IPS DF 4.7 (cell line): Measurements from ENCODE around the gene PPBP.
"Not testable (repeated sequence)": the region's sequence is repeated elsewhere in the genome, so short reads cannot be mapped to it uniquely, and the experiment has no call there.

Experiments used
- DNase-seq: peaks from one replicate; pipeline ENCODE4 v3.0.0-alpha.2; 2013; ENCODE audit warnings: low spot score; ENCODE audit errors: extremely low read depth

The PPBP gene

DNA sequence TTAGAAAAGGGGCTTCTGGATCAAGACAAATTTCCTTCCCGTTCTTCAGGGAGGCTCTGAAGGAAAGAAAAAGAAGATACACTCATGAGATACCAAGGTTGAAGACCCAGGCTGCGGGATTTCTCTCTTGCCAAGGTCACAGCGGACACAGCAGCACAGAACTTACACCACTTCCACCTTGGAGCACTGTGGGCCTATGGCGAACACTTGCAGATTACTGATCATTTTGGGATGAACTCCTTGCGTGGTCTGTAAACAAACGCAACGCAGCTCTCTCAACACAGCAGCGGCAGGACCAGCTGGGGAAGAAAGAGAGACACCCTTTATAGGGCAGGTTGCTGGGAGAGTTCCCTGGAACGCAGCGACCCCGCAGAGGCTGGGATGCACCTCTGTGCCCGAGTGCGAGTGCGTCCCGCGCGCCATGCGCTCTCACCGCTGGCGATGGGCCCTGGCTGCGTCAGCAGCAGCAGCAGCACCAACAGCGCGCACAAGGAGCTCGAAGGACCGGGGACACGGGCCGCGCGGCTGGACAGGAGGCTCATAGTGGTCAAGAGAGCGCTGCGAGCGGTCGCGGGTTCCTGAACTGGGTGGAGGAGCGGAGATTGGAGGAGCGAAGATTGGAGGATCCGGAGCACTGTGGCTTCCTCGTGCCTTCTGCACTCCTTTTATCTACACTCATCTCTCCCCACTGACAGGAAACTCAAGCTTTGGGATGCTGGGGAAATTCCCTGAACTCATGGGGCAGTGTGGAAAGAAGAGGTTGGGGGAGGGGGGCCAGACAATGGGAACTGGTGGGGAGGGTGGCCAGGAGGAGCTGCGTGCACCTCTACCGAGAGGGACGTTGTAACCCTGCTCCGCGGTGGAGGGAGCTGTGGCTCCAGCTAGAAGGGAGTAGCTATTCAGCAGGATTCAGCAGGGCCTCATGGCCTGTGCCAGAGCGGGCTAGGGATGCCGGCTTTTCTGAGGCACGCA, 10.3 kb upstream of the PPBP start, which contains the start of gene CXCL5:
CXCL5 (minus strand) TSS at position 638 of the 972 bp plus-strand sequence; CDS start at position 542, 96 bp downstream.
- no peak for DNase-seq

DNA sequence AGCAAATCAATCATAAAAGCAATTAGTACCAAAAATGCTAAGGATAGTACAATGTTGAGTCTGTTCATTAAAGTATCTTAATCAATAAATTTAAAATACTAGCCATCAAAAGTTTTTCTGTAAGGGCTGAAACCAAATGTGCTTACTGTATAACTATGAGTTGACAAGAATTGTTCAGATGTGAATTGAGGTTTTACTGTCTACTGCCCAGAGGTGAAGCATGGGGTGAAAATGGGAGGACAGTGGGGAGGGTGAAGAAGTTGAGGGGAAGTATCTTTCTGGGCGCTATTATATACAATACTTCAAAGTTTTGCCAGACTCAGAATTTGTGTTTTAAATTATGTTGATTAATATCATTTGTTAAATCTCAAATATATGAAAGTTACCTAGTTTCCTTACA, 4.1 kb upstream of the PPBP start:
- no peak for DNase-seq

DNA sequence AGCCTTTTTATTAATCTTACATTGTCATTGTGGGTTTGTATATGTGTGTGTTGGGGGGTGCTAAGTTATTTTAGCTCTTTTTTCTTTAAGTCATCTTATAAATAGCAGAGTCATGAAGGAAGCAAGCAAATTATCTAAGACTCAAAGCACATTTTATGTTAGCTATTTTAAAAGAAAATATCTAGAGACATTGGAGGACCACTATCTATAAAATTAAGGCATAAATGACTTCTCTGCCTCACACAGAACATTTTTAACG, 3.7 kb upstream of the PPBP start:
- DNase-seq = no peak

DNA sequence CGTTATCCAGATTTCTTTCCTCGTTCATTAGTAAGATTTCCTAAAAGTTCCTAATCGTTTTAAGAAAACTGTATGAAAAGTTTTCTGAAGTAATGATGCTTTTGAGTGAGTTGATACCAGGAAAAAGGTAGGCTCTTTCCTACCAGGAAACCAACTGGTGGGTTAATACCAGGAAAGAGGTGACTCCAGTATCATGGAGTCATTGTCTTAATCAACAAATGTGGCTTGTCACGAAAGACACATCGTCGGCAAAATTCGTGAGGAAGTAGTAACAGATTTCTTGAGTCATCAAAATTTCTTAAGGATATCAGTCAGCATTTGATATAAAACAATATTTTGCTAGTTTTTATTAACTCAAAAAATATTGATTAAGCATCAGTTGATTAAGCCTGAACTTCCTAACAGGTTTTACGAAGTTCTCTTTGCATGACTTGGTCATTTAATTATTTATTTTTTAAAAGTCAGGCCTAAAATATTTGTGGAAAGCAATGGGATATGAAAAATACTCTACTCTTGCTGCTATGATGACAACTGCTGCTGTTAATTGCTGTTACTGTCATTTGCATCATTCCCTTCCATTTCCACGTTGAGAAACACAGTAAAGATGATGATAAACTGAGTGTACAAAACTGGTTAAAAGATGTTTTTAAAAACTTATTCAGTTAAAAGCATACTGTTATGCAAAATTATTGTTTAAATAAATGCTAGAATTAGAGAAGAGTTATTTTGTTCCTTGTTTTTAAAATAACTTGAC, 3.2 kb upstream of the PPBP start:
- no peak for DNase-seq

DNA sequence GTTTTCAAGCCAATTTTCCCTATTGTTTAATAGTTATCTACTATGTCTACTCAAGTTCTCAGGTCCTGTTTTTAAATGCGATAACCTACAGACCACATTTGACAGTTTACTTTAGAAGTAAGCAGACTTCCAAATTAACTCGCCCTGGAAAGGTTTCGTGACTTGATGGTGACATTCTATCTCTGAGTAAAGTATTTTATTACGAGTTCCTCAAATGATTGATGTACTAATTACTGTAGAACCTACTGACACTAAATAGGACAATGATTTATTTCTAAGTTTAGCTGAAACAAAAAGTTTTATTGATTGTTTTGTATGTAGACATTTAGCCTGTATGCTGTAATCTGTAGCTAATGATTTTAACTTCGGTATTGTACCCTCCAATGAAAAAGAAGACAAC, 1.9 kb upstream of the PPBP start:
- no peak for DNase-seq

DNA sequence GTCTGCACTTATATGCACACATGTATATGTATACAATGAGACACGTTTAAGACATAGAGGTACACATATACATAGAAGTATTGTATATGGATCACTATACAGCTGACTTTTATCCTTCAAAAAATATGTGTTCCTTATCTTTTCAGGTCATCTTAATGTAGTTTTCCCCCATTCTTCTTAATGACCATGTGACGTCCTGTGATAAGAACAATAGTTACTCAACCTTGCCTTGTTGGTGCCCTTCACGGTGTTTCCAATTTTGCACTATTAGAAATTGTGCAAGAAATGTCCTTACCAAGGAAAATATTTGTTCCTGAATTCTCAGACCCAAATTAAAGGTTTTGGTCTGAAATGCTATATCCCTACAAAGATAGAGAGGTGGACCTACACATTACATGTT, 1.0 kb upstream of the PPBP start:
- no peak for DNase-seq

DNA sequence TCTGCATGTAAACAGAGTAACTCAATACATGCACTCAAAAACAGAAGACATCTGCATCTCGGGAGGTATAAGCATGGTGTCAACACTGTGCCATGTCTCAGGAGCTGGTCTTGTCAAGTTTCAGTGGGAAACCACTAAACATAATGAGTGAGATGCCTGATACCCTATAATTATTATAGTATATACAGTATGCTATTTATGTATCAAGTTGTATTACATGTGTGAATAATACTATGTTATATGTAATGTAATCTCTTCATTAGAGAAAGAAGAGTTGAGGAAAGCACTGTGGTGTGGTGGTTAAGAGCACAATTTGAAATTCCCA, 2.5 kb downstream of the PPBP start:
- DNase-seq = no peak

DNA sequence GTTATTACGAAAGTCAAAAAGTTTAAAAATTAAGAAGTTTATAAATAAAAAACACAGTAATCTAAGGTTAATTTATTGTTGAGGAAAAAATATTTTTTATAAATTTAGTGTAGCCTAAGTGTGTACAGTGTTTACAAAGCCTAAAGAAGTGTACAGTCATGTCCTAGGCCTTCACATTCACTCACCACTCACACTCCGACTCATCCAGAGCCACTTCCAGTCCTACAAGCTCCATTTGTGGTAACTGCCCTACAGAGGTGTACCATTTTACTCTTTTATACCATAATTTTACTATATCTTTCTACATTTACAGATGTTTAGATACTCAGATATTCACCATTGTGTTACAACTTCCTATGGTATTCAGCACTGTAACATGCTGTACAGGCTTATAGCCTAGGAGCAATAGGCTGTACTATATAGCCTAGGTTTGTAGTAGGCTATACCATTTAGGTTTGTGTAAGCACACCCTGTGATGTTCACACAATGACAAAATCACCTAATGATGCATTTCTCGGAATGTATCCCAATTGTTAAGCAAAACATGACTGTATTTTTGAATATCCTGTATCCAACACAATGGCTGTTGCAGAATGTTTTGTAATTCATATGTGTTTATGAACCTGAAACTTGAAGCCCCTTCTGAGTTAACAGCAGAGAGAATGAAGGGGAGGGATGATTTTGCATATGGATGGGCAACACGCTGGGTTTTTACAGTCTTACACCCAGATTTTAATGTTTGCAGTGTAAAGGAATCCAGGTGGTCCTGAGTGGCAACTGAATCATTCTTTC, 3.1 kb downstream of the PPBP start:
- DNase-seq = peak; percentile 96

DNA sequence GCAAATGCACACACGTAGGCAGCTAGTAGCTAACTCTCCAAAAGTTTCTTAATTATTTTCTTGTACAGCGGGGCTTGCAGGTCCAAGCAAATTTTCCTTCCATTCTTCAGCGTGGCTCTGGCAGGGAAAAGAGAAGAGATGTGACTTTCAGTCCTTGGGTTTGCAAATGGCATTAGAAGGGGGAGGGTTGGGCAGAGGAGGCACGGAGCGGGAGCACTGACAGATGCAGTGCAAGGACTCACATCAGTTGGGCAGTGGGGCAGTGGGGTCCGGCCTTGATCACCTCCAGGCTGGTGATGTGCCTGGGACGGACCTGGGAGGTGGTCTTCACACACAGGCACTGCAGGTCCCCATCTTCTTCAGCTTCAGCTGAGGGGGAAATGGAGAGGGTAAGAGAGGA, 6.8 kb downstream of the PPBP start:
- not testable (repeated sequence) for DNase-seq

DNA sequence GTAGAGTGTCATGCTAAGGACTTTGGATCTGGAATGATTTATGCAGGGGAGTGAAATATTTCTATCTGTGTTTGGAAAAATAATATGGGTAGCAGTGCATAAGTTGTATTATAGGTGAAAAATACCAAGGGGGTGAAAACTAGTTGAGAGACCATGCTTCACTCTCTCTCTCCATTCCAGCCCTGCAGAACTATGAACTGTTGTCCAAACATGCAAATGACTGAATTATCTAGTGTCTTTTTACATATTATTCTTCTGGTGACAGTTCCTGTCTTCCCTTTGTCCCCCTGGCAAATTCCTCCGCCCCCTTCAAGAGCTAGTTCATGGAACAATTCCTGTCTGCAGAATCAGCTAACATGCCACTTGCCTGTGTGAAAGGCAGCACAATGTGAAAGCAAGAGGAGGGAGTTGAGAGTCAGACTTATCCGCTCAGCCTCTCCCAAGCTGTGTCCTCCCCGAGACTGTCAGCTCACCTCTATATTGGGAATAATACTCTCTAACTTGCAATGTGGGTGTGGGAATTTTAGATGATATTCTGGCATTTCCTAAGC, 8.5 kb downstream of the PPBP start:
- no peak for DNase-seq

DNA sequence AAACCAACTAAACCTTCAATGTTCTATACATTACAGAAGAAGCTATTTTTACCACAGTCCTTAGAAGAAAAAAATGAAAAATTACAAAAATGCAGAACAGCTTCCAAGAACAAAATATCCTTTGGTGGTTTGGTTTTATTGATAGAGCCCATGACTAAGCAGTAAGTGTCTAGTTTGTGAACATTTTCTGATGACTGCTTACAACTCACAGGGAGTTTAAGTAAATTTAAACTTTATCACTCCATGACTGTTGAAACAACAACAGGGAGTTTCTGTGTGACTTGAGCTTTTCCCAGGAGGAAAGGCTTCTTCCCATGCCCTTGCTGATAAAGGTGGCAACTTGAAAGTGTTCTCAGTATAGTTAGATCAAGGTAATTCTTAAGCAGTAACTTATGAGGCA, 9.1 kb downstream of the PPBP start:
- no peak for DNase-seq

DNA sequence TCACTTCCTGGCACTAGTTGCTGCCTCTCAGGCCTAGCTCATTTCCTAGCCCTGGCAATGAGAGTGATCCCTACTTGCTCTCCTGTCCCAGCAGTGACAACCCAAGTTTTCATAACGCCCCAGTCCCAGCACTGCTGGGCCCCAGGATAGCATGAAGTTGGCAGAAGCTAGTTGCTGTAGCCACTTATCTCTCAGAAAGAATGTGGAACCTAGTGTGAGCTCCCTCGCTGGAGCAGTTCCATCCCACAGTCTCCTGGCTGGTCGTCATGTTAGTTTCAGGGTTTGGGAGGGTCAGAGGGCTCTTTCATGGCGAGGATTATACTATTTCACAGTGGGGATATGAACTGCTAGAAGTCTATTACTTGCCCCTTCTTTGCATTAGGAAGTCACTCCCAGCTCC, 11.3 kb downstream of the PPBP start:
- DNase-seq = no peak

DNA sequence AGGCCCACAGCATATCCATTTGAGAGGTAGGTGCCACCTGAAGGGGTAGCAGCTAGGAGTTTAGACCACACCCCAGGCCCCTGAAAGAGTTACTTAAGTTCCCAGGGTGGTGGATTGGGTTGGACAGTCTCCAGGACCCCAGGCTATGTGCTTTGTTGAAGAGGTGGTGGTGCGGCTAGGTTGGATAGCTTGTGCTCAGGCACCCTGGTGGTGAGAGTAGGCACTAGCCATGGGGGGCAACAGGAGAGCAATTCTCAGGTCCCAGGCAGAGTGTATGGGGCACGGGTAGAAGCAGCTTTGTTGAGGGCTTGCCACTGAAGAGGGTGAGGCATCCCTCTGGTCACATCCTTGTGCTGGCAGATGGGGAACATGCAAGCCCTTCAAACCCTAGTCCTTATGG, 11.8 kb downstream of the PPBP start:
- no peak for DNase-seq

DNA sequence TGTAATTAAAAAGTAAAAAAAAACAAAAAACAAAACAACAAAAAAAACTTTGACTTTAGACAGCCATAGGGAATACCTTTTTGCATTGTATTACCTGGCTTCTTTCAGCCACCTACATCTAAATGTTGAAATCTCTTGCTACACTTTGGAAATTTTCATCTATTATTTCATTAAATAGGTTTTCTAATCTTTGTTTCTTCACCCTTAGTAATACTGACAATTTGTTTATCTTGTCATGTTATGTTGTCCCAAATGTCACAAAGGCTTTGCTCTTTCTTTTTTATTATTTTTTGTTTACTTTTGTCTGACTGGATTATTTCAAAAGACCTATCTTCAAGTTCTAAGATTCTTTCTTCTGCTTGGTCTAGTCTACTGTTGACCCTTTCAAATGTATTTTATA, 13.6 kb downstream of the PPBP start:
- no peak for DNase-seq

DNA sequence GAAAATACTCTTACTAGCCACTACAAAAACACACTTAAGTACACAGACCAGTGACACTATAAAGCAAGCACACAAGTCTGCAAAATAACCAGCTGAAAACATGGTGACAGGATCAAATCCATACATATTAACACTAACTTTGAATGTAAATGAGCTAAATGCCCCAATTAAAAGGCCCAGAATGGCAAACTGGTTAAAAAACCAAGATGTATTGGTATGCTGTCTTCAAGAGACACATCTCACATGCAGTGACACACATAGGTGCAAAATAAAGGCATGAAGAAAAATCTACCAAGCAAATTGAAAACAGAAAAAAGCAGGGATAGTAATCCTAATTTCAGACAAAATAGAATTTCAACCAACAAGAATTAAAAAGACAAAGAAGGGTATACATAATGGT, 17.0 kb downstream of the PPBP start:
- no peak for DNase-seq

DNA sequence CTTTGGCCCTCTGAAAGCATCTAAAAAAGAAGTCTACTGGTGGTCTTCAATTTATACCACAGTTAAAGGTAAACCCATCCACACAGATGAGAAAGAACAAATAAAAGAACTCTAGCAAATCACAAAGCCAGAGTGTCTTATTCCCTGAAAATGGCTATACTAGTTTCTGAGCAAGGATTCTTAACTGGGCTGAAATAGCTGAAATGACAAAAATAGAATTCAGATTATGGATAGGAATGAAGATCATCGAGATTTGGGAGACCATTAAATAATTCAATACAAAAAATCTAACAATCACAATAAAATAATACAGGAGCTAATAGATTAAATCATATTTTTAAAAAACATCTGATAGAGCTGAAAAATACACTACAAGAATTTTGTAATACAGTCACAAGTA, 18.0 kb downstream of the PPBP start:
- no peak for DNase-seq

DNA sequence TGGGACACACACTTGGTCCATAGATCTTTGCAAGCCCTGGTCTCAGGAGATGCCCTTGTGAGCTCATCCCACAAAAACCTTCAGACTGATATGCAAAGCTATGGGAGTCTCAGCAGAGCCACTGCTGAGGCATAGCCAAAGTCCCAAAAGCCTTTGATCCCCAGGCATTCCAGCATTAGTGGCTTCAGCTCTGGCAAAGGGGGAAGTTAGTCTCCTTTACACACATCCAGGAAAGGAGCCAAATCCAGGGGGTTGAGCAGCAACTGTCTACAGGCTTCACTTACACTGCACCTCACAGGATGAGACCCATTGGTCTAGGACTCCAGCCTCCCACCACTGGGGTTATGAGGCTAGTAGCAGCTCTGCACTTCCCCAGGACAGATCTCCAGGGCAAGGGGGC, 20.1 kb downstream of the PPBP start:
- no peak for DNase-seq

DNA sequence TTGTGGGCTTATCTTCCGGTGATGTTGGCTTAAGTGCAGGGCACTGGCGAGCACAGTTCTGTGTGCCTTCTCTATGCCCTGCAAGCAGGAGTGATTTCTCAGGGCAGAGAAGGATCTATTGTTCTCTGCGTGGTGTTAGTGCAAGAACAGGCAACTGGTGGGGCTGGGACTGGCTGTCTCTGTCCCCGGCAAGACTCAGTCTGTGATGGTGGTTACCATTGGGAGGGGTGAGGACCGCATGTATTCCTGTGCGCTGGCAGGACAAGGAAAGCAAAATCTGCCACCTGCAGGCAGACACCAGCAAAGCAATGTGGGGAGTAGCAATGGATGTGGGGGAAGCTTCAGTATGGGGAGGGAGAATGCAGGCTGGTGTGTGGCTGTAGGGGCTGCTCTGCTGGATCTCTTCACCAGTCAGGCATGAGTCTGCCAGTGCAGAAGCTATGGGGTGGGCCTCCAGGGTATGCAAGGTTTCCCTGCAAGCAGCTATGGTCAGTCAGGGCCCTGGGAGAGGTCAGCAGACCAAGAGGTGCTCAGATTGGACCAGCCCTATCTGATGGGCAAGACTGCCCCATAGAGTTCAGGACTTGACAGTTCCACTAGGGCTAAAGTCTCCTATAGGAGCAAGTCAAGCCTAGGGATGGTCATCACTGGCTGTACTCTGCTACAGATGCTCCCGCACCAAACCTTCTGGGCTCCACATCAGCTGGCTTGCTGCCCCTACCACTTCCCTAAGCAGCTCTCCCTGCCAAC, 23.0 kb downstream of the PPBP start:
- peak; percentile 56 for DNase-seq

DNA sequence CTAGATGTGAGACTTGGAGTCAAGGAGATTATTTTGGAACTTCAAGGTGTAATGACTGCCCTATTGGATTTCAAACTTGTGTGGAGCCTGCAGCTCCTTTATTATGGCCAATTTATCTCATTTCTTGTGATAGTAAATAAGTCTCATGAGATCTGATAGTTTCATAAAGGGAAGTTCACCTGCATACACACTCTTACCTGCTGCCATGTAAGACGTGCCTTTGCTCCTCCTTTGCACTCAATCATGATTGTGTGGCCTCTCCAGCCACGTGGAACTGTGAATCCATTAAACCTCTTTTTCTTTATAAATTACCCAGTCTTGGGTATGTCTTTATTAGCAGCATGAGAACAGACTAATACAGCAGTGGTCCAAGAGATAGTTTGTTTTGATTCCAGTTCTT, 25.3 kb downstream of the PPBP start:
- DNase-seq = no peak

DNA sequence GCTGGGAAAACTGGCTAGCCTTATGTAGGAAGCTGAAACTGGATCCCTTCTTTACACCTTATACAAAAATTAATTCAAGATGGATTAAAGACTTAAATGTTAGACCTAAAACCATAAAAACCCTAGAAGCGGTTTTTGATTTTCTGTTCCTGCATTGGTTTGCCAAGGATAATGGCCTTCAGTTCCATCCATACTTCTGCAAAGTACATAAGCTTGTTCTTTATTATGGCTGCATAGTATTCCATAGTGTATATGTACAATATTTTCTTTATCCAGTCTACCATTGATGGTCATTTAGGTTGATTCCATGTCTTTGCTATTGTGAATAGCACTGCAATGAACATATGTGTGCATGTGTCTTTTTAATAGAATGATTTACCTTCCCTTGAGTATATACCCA, 28.9 kb downstream of the PPBP start:
- not testable (repeated sequence) for DNase-seq

DNA sequence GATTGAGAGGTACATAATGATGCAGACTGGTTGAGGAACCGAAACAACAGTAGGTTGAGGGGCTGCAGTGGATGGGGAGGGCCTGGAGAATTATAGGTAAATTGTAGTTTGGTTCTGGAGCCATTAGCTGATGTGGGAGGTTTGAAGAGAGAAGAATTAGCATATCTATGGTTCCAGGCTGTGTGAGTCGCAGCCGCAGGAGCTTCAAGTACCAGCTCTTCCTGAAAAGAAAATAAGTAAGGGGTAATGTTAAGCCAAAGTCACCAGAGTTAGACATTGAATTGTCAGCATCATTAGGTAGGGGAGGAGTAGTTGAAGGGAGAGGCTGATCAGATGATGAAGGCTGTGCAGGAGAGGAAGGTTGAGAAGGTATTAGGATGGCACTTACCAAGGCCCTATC, 35.6 kb downstream of the PPBP start:
- DNase-seq = no peak
